ENCODE data around the gene SLFN12L.

Gene SLFN12L

GRCh38 chr17:35432176-35433074, 105.1 kb downstream of the SLFN12L start, which contains the start of gene SLFN12:
Gene SLFN12 (minus strand): TSS chr17:35432500. CDS start chr17:35423028, 9,472 bp downstream.
- Histone ChIP-seq H3K4me2 (ENCODE audit: low read length) (peak within 1 kb of the TSS; percentile 50), H3K9ac (no peak within 1 kb of the TSS), H3K27me3 (ENCODE audit: control insufficient read depth, insufficient read depth, low read length) (no peaks in the 10 kb centered on the region), H3K4me1 (peaks cover 6% of the 10 kb centered on the region), H3K9me3 (ENCODE audit: control insufficient read depth, low read length) (no peaks in the 10 kb centered on the region), H3K4me3 (ENCODE audit: low read depth, low read length) (peak within 1 kb of the TSS; percentile 53), H3K79me2 (no peaks in the 10 kb centered on the region), H3K27ac (peak within 1 kb of the TSS; percentile 37), H2AFZ (peak within 1 kb of the TSS; percentile 79), H3K36me3 (ENCODE audit: control insufficient read depth, insufficient read depth, low read length) (no peaks in the 10 kb centered on the region)
- TF ChIP-seq CTCF (IDR thresholded peaks at IDR 0.05), result no peak

DNA sequence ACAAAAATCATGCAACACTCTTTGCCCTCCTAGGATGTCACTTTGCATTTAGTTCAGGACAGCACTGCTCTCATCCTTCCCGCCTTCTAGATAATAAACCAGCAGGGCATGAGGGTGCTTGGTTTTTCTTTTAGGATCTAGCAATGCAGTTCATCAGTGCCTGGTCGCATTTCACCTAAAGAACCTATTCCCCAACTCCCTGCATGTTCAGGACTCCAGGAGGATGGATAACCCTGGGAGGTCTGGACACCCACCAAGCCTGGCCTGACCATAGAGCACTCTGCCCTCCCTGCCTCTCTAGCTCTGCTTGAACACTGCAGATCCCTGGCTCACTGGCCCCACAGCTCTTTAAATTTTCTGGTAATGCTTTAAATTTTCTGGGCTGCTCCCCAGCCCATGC, 107.8 kb downstream of the SLFN12L start:
- H2AFZ ChIP-seq, result no peak overlapping the region
- H3K79me2 ChIP-seq, result no peaks in the 10 kb centered on the region
- no peak for TF ChIP-seq CTCF (IDR thresholded peaks at IDR 0.05)
- H3K27ac ChIP-seq, result no peak overlapping the region
- no peak overlapping the region for H3K9ac ChIP-seq
- no peak overlapping the region for H3K4me3 ChIP-seq (ENCODE audit: low read depth, low read length)
- H3K36me3 ChIP-seq (ENCODE audit: control insufficient read depth, insufficient read depth, low read length), result no peaks in the 10 kb centered on the region
- no peaks in the 10 kb centered on the region for H3K27me3 ChIP-seq (ENCODE audit: control insufficient read depth, insufficient read depth, low read length)
- H3K4me1 ChIP-seq, result peaks cover 6% of the 10 kb centered on the region
- H3K4me2 ChIP-seq (ENCODE audit: low read length), result no peak overlapping the region
- H3K9me3 ChIP-seq (ENCODE audit: control insufficient read depth, low read length), result no peaks in the 10 kb centered on the region

DNA sequence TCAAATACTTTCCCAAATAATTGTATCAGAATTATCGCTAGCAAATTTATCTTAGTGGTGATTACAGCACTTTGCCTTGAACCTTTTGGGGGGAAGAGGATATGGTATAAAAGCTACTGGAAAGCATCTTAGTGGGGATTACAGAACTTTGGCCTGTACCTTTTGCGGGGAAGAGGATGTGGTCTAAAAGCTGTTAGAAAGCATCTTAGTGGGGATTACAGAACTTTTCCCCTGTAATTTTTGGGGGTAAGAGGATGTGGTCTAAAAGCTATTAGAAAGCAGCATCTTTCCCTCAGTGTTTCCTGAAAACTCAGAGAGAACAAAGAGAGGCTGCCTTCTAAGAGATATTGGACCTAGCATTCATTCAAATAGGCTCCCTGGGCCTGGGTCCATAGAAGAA, 109.2 kb downstream of the SLFN12L start:
- Histone ChIP-seq H3K27me3 (ENCODE audit: control insufficient read depth, insufficient read depth, low read length) (no peaks in the 10 kb centered on the region), H3K4me3 (ENCODE audit: low read depth, low read length) (no peak overlapping the region), H2AFZ (no peak overlapping the region), H3K9ac (no peak overlapping the region), H3K4me1 (peaks cover under 1% of the 10 kb centered on the region), H3K4me2 (ENCODE audit: low read length) (no peak overlapping the region), H3K9me3 (ENCODE audit: control insufficient read depth, low read length) (no peaks in the 10 kb centered on the region), H3K27ac (no peak overlapping the region), H3K79me2 (no peaks in the 10 kb centered on the region), H3K36me3 (ENCODE audit: control insufficient read depth, insufficient read depth, low read length) (no peaks in the 10 kb centered on the region)
- no peak for TF ChIP-seq CTCF (IDR thresholded peaks at IDR 0.05)

DNA sequence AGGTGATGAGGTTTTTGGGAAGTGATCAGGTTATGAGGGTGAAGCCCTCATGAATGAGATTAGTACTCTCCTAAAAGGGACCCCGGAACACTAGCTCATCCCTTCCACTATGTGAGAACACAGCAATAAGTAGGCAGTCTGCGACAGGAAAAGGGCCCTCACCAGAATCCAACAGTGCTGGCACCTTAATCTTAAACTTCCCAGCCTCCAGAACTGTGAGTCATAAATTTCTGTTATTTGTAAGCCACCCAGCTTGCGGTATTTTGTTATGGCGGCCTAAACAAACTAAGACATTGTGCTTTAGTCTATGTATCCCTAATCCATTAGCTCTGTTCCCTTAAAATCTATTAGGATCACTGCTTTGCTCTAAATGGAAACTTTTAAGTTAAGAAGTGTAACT, 113.7 kb downstream of the SLFN12L start:
- H3K4me2 ChIP-seq (ENCODE audit: low read length), result no peak overlapping the region
- H3K9ac ChIP-seq, result no peak overlapping the region
- H2AFZ ChIP-seq, result no peak overlapping the region
- no peaks in the 10 kb centered on the region for H3K4me1 ChIP-seq
- H3K27ac ChIP-seq, result no peak overlapping the region
- H3K4me3 ChIP-seq (ENCODE audit: low read depth, low read length), result no peak overlapping the region
- no peaks in the 10 kb centered on the region for H3K27me3 ChIP-seq (ENCODE audit: control insufficient read depth, insufficient read depth, low read length)
- H3K9me3 ChIP-seq (ENCODE audit: control insufficient read depth, low read length), result no peaks in the 10 kb centered on the region
- H3K79me2 ChIP-seq, result no peaks in the 10 kb centered on the region
- no peaks in the 10 kb centered on the region for H3K36me3 ChIP-seq (ENCODE audit: control insufficient read depth, insufficient read depth, low read length)
- no peak for TF ChIP-seq CTCF (IDR thresholded peaks at IDR 0.05)
